ENCODE results near the gene ATP6V0A4. TPM values are rescaled to one million over a fixed set of nuclear protein-coding genes. Genes with fewer than 3 reads are reported as not detected.

ATP6V0A4 gene
- total RNA-seq, 1 experiment from 2014 or later = 7.7 TPM

DNA sequence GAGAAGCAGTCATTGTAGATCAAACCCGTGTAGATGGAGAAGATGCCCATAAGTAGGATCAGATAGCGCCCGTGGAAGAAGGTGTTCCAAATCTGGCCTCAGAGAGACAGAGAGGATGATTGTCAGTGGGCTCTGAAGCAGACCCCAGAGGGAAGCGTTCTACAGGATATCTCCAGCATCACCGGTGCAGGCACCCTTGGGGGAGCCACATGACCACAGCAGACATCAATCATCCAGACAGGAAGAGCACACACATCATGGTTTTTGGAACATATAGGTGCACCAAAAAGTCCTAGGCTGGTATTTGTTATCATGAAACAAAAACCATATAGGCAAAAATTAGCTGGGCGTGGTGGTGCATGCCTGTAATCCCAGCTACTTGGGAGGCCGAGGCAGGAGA is 52.8 kb downstream of the ATP6V0A4 start:
- no peaks in the 10 kb centered on the region for H3K27me3 Mint-ChIP-seq (ENCODE audit: unreplicated experiment)
- no peaks in the 10 kb centered on the region for H3K9me3 Mint-ChIP-seq (ENCODE audit: low read depth, unreplicated experiment)
- no peak overlapping the region for H3K4me3 Mint-ChIP-seq (ENCODE audit: low read depth, unreplicated experiment)
- CTCF ChIA-PET = no interaction called here
- H3K36me3 Mint-ChIP-seq (ENCODE audit: insufficient read depth, unreplicated experiment) = no peaks in the 10 kb centered on the region
- no peak for DNase-seq
- TF ChIP-seq, protein P1, sequence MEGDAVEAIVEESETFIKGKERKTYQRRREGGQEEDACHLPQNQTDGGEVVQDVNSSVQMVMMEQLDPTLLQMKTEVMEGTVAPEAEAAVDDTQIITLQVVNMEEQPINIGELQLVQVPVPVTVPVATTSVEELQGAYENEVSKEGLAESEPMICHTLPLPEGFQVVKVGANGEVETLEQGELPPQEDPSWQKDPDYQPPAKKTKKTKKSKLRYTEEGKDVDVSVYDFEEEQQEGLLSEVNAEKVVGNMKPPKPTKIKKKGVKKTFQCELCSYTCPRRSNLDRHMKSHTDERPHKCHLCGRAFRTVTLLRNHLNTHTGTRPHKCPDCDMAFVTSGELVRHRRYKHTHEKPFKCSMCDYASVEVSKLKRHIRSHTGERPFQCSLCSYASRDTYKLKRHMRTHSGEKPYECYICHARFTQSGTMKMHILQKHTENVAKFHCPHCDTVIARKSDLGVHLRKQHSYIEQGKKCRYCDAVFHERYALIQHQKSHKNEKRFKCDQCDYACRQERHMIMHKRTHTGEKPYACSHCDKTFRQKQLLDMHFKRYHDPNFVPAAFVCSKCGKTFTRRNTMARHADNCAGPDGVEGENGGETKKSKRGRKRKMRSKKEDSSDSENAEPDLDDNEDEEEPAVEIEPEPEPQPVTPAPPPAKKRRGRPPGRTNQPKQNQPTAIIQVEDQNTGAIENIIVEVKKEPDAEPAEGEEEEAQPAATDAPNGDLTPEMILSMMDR (IDR thresholded peaks at IDR 0.05; ENCODE audit: unreplicated experiment) = no peak
- H3K4me1 Mint-ChIP-seq (ENCODE audit: low read depth, unreplicated experiment) = peaks cover 10% of the 10 kb centered on the region
- no TSS peak for BruUV-seq (replicated peaks)
- intact Hi-C loops (cut with micrococcal nuclease; ENCODE audit: unreplicated experiment) = no loop called here
- no peak overlapping the region for H3K27ac Mint-ChIP-seq (ENCODE audit: unreplicated experiment)

DNA sequence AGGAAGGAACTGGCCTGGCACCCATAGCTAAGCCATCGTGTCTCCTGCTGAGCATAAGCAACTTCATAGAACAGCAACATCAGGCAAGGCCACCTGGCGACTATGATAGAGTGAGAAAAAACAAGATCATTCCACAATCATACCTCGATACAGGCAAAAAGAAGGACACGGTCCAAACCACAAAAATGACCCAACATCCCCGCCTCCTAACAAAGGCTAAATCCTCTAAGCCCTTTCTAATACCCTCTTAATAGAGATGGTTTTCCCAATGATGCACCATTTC is 56.6 kb downstream of the ATP6V0A4 start:
- H3K4me1 Mint-ChIP-seq (ENCODE audit: low read depth, unreplicated experiment) = peaks cover 18% of the 10 kb centered on the region
- DNase-seq = no peak
- no peaks in the 10 kb centered on the region for H3K9me3 Mint-ChIP-seq (ENCODE audit: low read depth, unreplicated experiment)
- intact Hi-C loops (cut with micrococcal nuclease; ENCODE audit: unreplicated experiment) = no loop called here
- H3K4me3 Mint-ChIP-seq (ENCODE audit: low read depth, unreplicated experiment) = no peak overlapping the region
- TF ChIP-seq, protein P1 (IDR thresholded peaks at IDR 0.05; ENCODE audit: unreplicated experiment) = no peak
- H3K27ac Mint-ChIP-seq (ENCODE audit: unreplicated experiment) = no peak overlapping the region
- no peaks in the 10 kb centered on the region for H3K27me3 Mint-ChIP-seq (ENCODE audit: unreplicated experiment)
- no peaks in the 10 kb centered on the region for H3K36me3 Mint-ChIP-seq (ENCODE audit: insufficient read depth, unreplicated experiment)
- no TSS peak for BruUV-seq (replicated peaks)
- CTCF ChIA-PET = interaction anchor here (1.2 kb wide), 1 partner anchor 15 kb away, joined by 3 read pairs; no protein-coding TSS in a partner anchor

DNA sequence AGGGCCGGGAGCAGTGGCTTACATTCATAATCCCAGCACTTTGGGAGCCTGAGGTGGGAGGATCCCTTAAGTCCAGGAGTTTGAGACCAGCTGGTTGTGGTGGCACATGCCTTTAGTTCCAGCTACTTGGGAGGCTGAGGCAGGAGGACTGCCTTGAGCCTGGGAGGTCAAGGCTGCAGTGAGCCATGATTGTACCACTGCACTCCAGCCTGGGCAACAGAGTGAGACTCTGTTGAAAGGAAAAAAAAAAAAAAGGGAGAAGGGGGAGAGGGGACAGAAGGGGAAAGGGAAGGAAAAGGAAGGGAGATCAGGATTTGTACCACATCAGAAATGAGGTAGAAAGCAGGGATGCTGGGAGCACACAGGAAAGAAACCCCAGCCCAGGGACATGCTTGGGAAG is 58.1 kb downstream of the ATP6V0A4 start:
- peaks cover 18% of the 10 kb centered on the region for H3K4me1 Mint-ChIP-seq (ENCODE audit: low read depth, unreplicated experiment)
- H3K27ac Mint-ChIP-seq (ENCODE audit: unreplicated experiment) = no peak overlapping the region
- CTCF ChIA-PET = no interaction called here
- no peaks in the 10 kb centered on the region for H3K9me3 Mint-ChIP-seq (ENCODE audit: low read depth, unreplicated experiment)
- TF ChIP-seq, protein P1 (IDR thresholded peaks at IDR 0.05; ENCODE audit: unreplicated experiment) = no peak
- H3K27me3 Mint-ChIP-seq (ENCODE audit: unreplicated experiment) = no peaks in the 10 kb centered on the region
- H3K4me3 Mint-ChIP-seq (ENCODE audit: low read depth, unreplicated experiment) = no peak overlapping the region
- H3K36me3 Mint-ChIP-seq (ENCODE audit: insufficient read depth, unreplicated experiment) = no peaks in the 10 kb centered on the region
- DNase-seq = no peak
- intact Hi-C loops (cut with micrococcal nuclease; ENCODE audit: unreplicated experiment) = loop anchor here (5.0 to 10.0 kb wide), 3 partner anchors 178 to 355 kb away; partner anchors contain the start of gene TRIM24
- BruUV-seq (replicated peaks) = no TSS peak

DNA sequence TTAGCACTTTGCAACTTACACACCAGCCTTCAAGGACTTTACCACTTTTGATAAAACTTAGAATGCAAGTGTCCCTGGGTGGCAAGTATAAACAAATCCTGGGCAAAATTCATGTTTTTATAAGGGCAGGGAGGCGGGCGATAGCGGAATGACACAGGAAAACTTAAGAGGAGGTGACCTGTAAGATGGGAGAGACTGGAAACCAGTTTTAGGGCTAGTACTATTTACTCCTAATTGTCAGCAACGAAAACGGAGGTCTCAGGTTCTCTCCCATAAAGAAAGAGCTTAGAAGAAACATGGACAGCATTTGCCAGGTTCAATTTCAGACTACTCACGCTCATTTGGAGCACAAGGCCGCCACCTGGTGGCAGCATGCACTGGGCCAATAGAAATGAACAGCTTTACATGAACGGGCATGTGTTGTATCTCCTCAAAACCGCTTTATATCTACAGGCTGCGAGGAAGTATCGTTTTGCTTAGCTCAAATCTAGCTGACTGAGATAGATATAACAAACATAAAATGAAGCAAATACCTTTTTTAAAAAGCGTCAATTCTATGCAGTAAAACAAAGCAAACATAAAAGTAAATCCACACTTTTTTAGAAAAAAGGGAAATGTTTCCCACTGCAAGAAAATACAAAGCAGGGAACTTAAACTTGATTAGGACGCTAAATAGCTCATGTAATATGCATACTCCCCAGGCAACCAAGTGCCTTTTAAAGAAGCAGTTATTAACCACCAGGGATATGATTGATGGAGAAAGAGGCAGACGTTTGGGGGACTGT is 59.3 kb downstream of the ATP6V0A4 start:
- Mint-ChIP-seq H3K27ac (ENCODE audit: unreplicated experiment) (peak overlapping the region; percentile 41), H3K36me3 (ENCODE audit: insufficient read depth, unreplicated experiment) (no peaks in the 10 kb centered on the region), H3K9me3 (ENCODE audit: low read depth, unreplicated experiment) (no peaks in the 10 kb centered on the region), H3K27me3 (ENCODE audit: unreplicated experiment) (no peaks in the 10 kb centered on the region), H3K4me1 (ENCODE audit: low read depth, unreplicated experiment) (peaks cover 18% of the 10 kb centered on the region), H3K4me3 (ENCODE audit: low read depth, unreplicated experiment) (no peak overlapping the region)
- TF ChIP-seq, protein P1 (IDR thresholded peaks at IDR 0.05; ENCODE audit: unreplicated experiment) = peak; percentile 86
- no TSS peak for BruUV-seq (replicated peaks)
- CTCF ChIA-PET = interaction anchor here (0.5 to 1.4 kb wide), 15 partner anchors 16 to 836 kb away, joined by 3 to 39 read pairs (median 4); partner anchors contain the start of genes ATP6V0A4 and TMEM213
- intact Hi-C loops (cut with micrococcal nuclease; ENCODE audit: unreplicated experiment) = loop anchor here (1.0 to 10.0 kb wide), 6 partner anchors 128 to 641 kb away; partner anchors contain the start of gene TRIM24
- DNase-seq = peak; percentile 88

Data from Calu3 (cell line).